Smooth muscle cell (in vitro differentiated cells): Measurements from ENCODE around the gene MED12. TPM values are rescaled to one million over a fixed set of nuclear protein-coding genes. Genes with fewer than 3 reads are reported as not detected.

ENCODE experiments used
- DNase-seq: peaks from one replicate; lab custom pipeline; 2025; ENCODE audit not compliant: unreplicated experiment; lab: John Stamatoyannopoulos, UW
- H2AFZ ChIP-seq: fragments of 200-600 bp; sonication (generic); 2 replicates; pipeline ENCODE4 v1.6.0; 2016; ENCODE audit warnings: antibody characterized with exemption, low read depth, mild to moderate bottlenecking
- H3F3A ChIP-seq: fragments of 200-600 bp; sonication (generic); 2 replicates; pipeline ENCODE4 v1.6.0; 2017; ENCODE audit warnings: antibody characterized with exemption, low read depth
- H3K27ac ChIP-seq: fragments of 200-600 bp; sonication (generic); 2 replicates; pipeline ENCODE4 v1.5.1; 2016; ENCODE audit warnings: low read depth, mild to moderate bottlenecking
- H3K27me3 ChIP-seq: fragments of 200-600 bp; sonication (generic); 2 replicates; pipeline ENCODE4 v1.6.1; 2016; ENCODE audit warnings: low read depth, mild to moderate bottlenecking
- H3K36me3 ChIP-seq: fragments of 200-600 bp; sonication (generic); 2 replicates; pipeline ENCODE4 v1.5.1; 2016; ENCODE audit warnings: low read depth
- H3K4me1 ChIP-seq: fragments of 200-600 bp; sonication (generic); 2 replicates; pipeline ENCODE4 v1.5.1; 2016; ENCODE audit warnings: low read depth
- H3K4me2 ChIP-seq: fragments of 200-600 bp; sonication (generic); 2 replicates; pipeline ENCODE4 v1.6.0; 2016; ENCODE audit warnings: mild to moderate bottlenecking
- H3K4me3 ChIP-seq: fragments of 200-600 bp; sonication (generic); 2 replicates; pipeline ENCODE4 v1.5.1; 2016; ENCODE audit warnings: mild to moderate bottlenecking
- H3K79me2 ChIP-seq: fragments of 200-600 bp; sonication (generic); 2 replicates; pipeline ENCODE4 v1.6.0; 2016; ENCODE audit warnings: low read depth, mild to moderate bottlenecking
- H3K9ac ChIP-seq: fragments of 200-600 bp; sonication (generic); 2 replicates; pipeline ENCODE4 v1.6.0; 2016; ENCODE audit warnings: low read depth
- H3K9me3 ChIP-seq: fragments of 200-600 bp; sonication (generic); replicated peaks from 2 replicates; pipeline ENCODE4 v1.5.1; 2016; ENCODE audit warnings: low read depth
- H4K20me1 ChIP-seq: fragments of 200-600 bp; sonication (generic); 2 replicates; pipeline ENCODE4 v1.6.0; 2016; ENCODE audit warnings: low read depth
- WGBS: methylation state at CpG from one replicate; pipeline ENCODE4 v1.1.7; 2016; ENCODE audit warnings: low lambda C conversion rate; 5-methylcytosine and 5-hydroxymethylcytosine counted together
- polyA plus RNA-seq: library from polyadenylated mRNA; unstranded; fragments of >200 nt; fragmentation: Nextera tagmentation; extraction: Ambion mirVana; gene quantifications from 2 replicates; pipeline ENCODE4 v1.2.1, GENCODE V29; 2016
- total RNA-seq: library from RNA; depleted of rRNA; stranded (reverse); fragments of >200 nt; gene quantifications from 2 replicates; pipeline ENCODE4 v1.2.3, GENCODE V29; 2014
- TF ChIP-seq, protein P1 (sequence below): fragments of 200-600 bp; sonication (generic); IDR thresholded peaks from 2 replicates; pipeline ENCODE4 v1.5.1; 2017; ENCODE audit warnings: borderline replicate concordance, mild to moderate bottlenecking, antibody characterized with exemption; ENCODE audit not compliant: insufficient read depth, poor library complexity, severe bottlenecking

MED12 gene
- total and polyA plus RNA-seq, 2 experiments from 2014 or later: 11.8 to 25.4 TPM

DNA sequence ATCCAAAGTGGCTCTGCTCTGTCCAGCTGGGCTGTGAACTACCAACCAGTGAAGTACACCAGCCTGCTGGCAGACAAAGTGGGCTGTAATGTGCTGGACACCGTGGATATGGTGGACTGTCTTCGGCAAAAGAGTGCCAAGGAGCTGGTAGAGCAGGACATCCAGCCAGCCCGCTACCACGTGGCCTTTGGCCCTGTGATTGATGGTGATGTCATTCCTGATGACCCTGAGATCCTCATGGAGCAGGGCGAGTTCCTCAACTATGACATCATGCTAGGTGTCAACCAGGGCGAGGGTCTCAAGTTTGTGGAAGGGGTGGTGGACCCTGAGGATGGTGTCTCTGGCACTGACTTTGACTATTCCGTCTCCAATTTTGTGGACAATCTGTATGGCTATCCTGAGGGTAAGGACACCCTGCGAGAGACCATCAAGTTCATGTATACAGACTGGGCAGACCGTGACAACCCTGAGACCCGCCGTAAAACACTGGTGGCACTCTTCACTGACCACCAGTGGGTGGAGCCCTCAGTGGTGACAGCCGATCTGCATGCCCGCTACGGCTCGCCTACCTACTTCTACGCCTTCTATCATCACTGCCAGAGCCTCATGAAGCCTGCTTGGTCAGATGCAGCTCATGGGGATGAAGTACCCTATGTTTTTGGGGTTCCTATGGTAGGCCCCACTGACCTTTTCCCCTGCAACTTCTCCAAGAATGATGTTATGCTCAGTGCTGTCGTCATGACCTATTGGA, 48.8 kb downstream of the MED12 start:
- no peak overlapping the region for H3K9ac ChIP-seq

DNA sequence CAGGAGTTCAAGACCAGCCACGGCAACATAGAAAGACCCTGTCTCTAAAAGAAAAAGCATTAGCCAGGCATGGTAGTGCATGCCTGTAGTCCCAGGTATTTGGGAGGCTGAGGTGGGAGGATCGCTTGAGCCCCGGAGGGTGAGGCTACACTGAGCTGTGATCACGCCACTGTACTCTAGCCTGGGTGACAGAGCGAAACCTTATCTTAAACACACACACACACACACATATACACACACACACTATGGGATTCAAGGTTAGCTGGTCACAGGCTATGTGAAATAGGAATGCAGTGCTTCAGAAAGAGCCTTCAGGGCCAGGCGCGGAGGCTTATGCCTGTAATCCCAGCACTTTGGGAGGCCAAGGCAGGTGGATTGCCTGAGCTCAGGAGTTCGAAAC, 49.7 kb downstream of the MED12 start:
- H3K4me2 ChIP-seq: no peak overlapping the region
- 92% methylated on average over 8 of the region's 8 CpGs for WGBS
- H3K79me2 ChIP-seq: no peaks in the 10 kb centered on the region
- no peak overlapping the region for H3K4me3 ChIP-seq
- no peak overlapping the region for H2AFZ ChIP-seq
- no peak overlapping the region for H3K27ac ChIP-seq
- TF ChIP-seq, protein P1, sequence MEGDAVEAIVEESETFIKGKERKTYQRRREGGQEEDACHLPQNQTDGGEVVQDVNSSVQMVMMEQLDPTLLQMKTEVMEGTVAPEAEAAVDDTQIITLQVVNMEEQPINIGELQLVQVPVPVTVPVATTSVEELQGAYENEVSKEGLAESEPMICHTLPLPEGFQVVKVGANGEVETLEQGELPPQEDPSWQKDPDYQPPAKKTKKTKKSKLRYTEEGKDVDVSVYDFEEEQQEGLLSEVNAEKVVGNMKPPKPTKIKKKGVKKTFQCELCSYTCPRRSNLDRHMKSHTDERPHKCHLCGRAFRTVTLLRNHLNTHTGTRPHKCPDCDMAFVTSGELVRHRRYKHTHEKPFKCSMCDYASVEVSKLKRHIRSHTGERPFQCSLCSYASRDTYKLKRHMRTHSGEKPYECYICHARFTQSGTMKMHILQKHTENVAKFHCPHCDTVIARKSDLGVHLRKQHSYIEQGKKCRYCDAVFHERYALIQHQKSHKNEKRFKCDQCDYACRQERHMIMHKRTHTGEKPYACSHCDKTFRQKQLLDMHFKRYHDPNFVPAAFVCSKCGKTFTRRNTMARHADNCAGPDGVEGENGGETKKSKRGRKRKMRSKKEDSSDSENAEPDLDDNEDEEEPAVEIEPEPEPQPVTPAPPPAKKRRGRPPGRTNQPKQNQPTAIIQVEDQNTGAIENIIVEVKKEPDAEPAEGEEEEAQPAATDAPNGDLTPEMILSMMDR: no peak
- H3K4me1 ChIP-seq: no peaks in the 10 kb centered on the region
- H3K9me3 ChIP-seq: no peaks in the 10 kb centered on the region
- no peaks in the 10 kb centered on the region for H3K36me3 ChIP-seq
- H3K27me3 ChIP-seq: no peaks in the 10 kb centered on the region
- H3F3A ChIP-seq: no peaks in the 10 kb centered on the region
- no peak for DNase-seq
- H4K20me1 ChIP-seq: no peaks in the 10 kb centered on the region
- H3K9ac ChIP-seq: no peak overlapping the region

More for the DNA sequence above, 48.8 kb downstream of the MED12 start:
- 85% methylated on average over 17 of the region's 17 CpGs for WGBS
- no peak overlapping the region for H2AFZ ChIP-seq
- H3K27me3 ChIP-seq: no peaks in the 10 kb centered on the region
- H3K9me3 ChIP-seq: no peaks in the 10 kb centered on the region
- no peaks in the 10 kb centered on the region for H3K79me2 ChIP-seq
- no peak overlapping the region for H3K4me2 ChIP-seq
- DNase-seq: no peak
- H3F3A ChIP-seq: no peaks in the 10 kb centered on the region
- no peak overlapping the region for H3K4me3 ChIP-seq
- TF ChIP-seq, protein P1: no peak
- no peak overlapping the region for H3K27ac ChIP-seq
- H3K36me3 ChIP-seq: no peaks in the 10 kb centered on the region
- H3K4me1 ChIP-seq: no peaks in the 10 kb centered on the region
- H4K20me1 ChIP-seq: no peaks in the 10 kb centered on the region

DNA sequence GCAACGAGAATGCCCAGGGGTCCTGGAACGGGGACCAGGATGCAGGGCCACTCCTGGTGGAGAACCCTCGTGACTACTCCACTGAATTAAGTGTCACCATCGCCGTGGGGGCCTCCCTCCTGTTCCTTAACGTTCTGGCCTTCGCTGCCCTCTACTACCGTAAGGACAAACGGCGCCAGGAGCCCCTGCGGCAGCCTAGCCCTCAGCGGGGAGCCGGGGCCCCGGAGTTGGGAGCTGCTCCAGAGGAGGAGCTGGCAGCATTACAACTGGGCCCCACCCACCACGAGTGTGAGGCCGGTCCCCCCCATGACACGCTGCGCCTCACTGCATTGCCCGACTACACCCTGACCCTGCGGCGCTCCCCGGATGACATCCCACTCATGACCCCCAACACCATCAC, 51.2 kb downstream of the MED12 start:
- DNase-seq: no peak
- Histone ChIP-seq H3K27ac (no peak overlapping the region), H3K36me3 (no peaks in the 10 kb centered on the region), H3K9me3 (no peaks in the 10 kb centered on the region), H4K20me1 (no peaks in the 10 kb centered on the region), H2AFZ (no peak overlapping the region), H3K79me2 (no peaks in the 10 kb centered on the region), H3K4me3 (no peak overlapping the region), H3K4me1 (no peaks in the 10 kb centered on the region), H3K27me3 (no peaks in the 10 kb centered on the region), H3K4me2 (no peak overlapping the region), H3F3A (no peaks in the 10 kb centered on the region), H3K9ac (no peak overlapping the region)
- TF ChIP-seq, protein P1: no peak
- WGBS: 91% methylated on average over 22 of the region's 22 CpGs

DNA sequence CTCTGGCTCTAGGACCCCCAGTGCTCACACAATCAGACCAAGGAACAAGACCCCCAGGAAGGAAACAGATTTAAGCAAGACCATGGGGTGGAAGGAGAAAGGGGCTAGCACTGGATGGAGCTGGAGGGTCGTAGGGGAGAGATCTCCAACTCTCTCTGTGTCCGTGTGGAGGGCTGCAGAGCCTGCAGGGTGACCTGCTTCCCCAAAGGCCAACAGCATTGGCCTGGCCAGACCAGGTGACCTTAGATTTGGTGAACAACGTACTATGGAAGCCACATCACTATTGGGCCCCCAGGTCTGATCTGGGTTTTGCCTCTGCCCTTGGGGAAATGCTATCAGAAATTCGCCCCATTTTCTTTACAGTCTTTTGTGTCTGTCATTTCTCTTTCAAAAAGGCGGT, 52.3 kb downstream of the MED12 start:
- H3K27me3 ChIP-seq: no peaks in the 10 kb centered on the region
- no peaks in the 10 kb centered on the region for H3K36me3 ChIP-seq
- H4K20me1 ChIP-seq: no peaks in the 10 kb centered on the region
- no peak for DNase-seq
- WGBS: 83% methylated on average over 5 of the region's 5 CpGs
- no peaks in the 10 kb centered on the region for H3F3A ChIP-seq
- no peak overlapping the region for H3K4me3 ChIP-seq
- H3K9ac ChIP-seq: no peak overlapping the region
- H3K79me2 ChIP-seq: no peaks in the 10 kb centered on the region
- H3K4me1 ChIP-seq: no peaks in the 10 kb centered on the region
- no peak overlapping the region for H2AFZ ChIP-seq
- no peak overlapping the region for H3K27ac ChIP-seq
- no peaks in the 10 kb centered on the region for H3K9me3 ChIP-seq
- TF ChIP-seq, protein P1: no peak
- no peak overlapping the region for H3K4me2 ChIP-seq
